Heart left ventricle (tissue), 16 donors: ENCODE results near the gene INPP4A. TPM values are rescaled to one million over a fixed set of nuclear protein-coding genes. Genes with fewer than 3 reads are reported as not detected.

ENCODE experiments used
- ATAC-seq, 4 donors: fragments of 200-7000 bp; cut with Tn5 transposase; one replicate each; pipeline ENCODE4 v1.9.1; 2020 to 2022; ENCODE audit warnings: moderate library complexity in 4 of 4, mild to moderate bottlenecking in 3 of 4, moderate number of reproducible peaks in 1 of 4
- DNase-seq, 5 donors: peaks; one replicate each; pipeline ENCODE4 v3.0.0-alpha.2; 2020
- H3K27ac ChIP-seq, 12 donors: fragments of 200-600 bp; sonication (generic) in 4 of 12; one replicate each; pipeline versions ENCODE4 v1.5.0 to v1.8.0; 2016 to 2022; ENCODE audit warnings: mild to moderate bottlenecking in 2 of 12
- H3K27me3 ChIP-seq, 9 donors: fragments of 200-600 bp; sonication (generic) in 2 of 9; one replicate each; pipeline versions ENCODE4 v1.5.1 to v1.8.0; 2016 to 2022; ENCODE audit warnings: mild to moderate bottlenecking in 3 of 9
- H3K36me3 ChIP-seq, 9 donors: fragments of 200-600 bp; sonication (generic) in 2 of 9; one replicate each; pipeline versions ENCODE4 v1.5.0 to v1.8.0; 2018 to 2022; ENCODE audit warnings: mild to moderate bottlenecking in 2 of 9
- H3K4me1 ChIP-seq, 12 donors: fragments of 200-600 bp; sonication (generic) in 4 of 12; one replicate each; pipeline versions ENCODE4 v1.5.0 to v1.8.0; 2016 to 2022; ENCODE audit warnings: mild to moderate bottlenecking in 3 of 12
- H3K4me3 ChIP-seq, 12 donors: fragments of 200-600 bp; sonication (generic) in 4 of 12; one replicate each; pipeline versions ENCODE4 v1.5.0 to v1.8.0; 2017 to 2022; ENCODE audit warnings: mild to moderate bottlenecking in 9 of 12, moderate library complexity in 4 of 12
- H3K9me3 ChIP-seq, 12 donors: fragments of 200-600 bp; sonication (generic) in 4 of 12; one replicate each; pipeline versions ENCODE4 v1.5.0 to v1.8.0; 2016 to 2022; ENCODE audit warnings: mild to moderate bottlenecking in 1 of 12
- CTCF ChIP-seq, 12 donors: fragments of 200-600 bp; sonication (generic) in 4 of 12; IDR thresholded peaks; one replicate each; pipeline versions ENCODE4 v1.5.0 to v1.8.0; 2018 to 2022; ENCODE audit warnings: antibody characterized with exemption in 12 of 12, mild to moderate bottlenecking in 5 of 12
- POLR2A ChIP-seq, 2 donors: fragments of 450-650 bp; IDR thresholded peaks; one replicate each; pipeline ENCODE4 v1.6.1; 2017; ENCODE audit warnings: antibody characterized with exemption in 2 of 2, mild to moderate bottlenecking in 2 of 2, moderate library complexity in 2 of 2
- WGBS, 4 donors: extraction: QIAGEN DNeasy Blood & Tissue Kit in 2 of 4; methylation state at CpG; one replicate each; pipeline versions ENCODE4 v1.1.5 to v1.1.7; 2013 to 2018; 5-methylcytosine and 5-hydroxymethylcytosine counted together
- intact Hi-C, 10 donors: fragments of 100-400 bp; cut with DNase I; formaldehyde crosslinking; loops; one replicate each; pipeline versions ENCODE4 v1.11.1 to v1.14.2; 2022
- polyA plus RNA-seq, 2 donors: library from polyadenylated mRNA; stranded (reverse); fragments of 200-250 nt; gene quantifications; one replicate each; pipeline ENCODE4 v1.2.3, GENCODE V29; 2013
- total RNA-seq, 9 donors: library from RNA; depleted of rRNA in 2 of 9; stranded (reverse); fragments of >200 nt in 2 of 9; fragmentation: NEBNext Ultra II Directional in 3 of 9; extraction: Animal tissue kit (Norgen Biotek cat#: 25700) in 3 of 9; gene quantifications; one replicate each; pipeline versions ENCODE4 v1.1.0 to v1.2.4, GENCODE V29; 2016 to 2023
- donor health status: ischemic (EF 13 %, LVEDD 7.1; RV severe dilation, severe dysfunction).
- donor health status: healthy with polysubstance abuse.
- donor health status: DM: no; HTN: yes; CAD: no.
- donor health status: DM: no; HTN: no; CAD: no.
- donor health status: ischemic (EF 25% LVEDD 6.9; RV normal size, moderate dysfunction).
- donor health status: ischemic (EF 25% LVEDD 5.7; RV mildly dilated, moderate dysfunction).
- donor health status: healthy.
- donor health status: DM: yes; HTN: yes; CAD: no.
- donor health status: ischemic (EF 35%, LVEDD 5.7; RV mildly dilated, moderate dysfunction).
- donor health status: nonischemic (EF 11% LVEDD 7.7; RV severe dilation, severe dysfunction).
- donor health status: DM: yes; HTN: yes; CAD: no.
- donor health status: PGD.
- donor health status: ischemic (EF 29% LVEDD 5.4; RV normal size, mild dysfunction).
- donor health status: nonischemic (EF 23%, LVEDD 6.1; RV moderate dilation, normal function).

The INPP4A gene
- total and polyA plus RNA-seq, 11 donors: 5.1 to 30.5 (median 20.3) TPM

GRCh38 chr2:98583816-98584618 lies 139.4 kb downstream of the INPP4A start:
- H3K9me3 ChIP-seq: no peaks in the 10 kb centered on the region
- WGBS, 4 donors: 85 to 91% (median 89%) methylated on average over 10 of the region's 10 CpGs
- H3K27ac ChIP-seq: no peak overlapping the region
- peak in 1 of 4 donors; percentile 36 for ATAC-seq
- H3K36me3 ChIP-seq: peaks cover 0 to 97% (median 52%) of the 10 kb centered on the region in 9 donors
- intact Hi-C loops: no loop called here
- H3K4me1 ChIP-seq: peaks cover 0 to 3% (median 0%) of the 10 kb centered on the region in 12 donors
- H3K27me3 ChIP-seq: no peaks in the 10 kb centered on the region
- TF ChIP-seq CTCF (IDR thresholded peaks at IDR 0.05) (no peak), POLR2A (IDR thresholded peaks at IDR 0.05) (no peak)
- H3K4me3 ChIP-seq: no peak overlapping the region
- DNase-seq: no peak

DNA sequence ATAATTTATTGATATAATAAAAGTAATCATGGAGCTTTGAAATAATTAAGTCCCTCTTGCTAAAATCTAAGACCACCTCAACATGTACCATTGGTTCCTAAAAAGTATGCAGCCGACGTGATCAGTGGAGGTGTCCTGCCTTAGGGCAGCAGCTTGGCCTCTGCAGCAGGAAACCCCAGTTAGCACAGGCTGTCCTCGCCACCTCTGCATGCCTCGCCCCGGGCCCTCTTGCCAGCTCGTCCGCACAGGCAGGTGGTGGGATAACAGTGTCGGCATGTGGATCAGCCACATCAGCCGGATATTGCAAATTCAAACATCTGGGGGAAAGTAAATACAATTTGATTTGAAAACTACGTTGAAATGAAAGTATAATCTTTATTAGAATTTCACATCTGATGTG lies 140.7 kb downstream of the INPP4A start:
- Histone ChIP-seq H3K36me3 (peaks cover 0 to 96% (median 63%) of the 10 kb centered on the region in 9 donors), H3K4me3 (no peak overlapping the region), H3K9me3 (no peaks in the 10 kb centered on the region), H3K27ac (no peak overlapping the region), H3K4me1 (no peaks in the 10 kb centered on the region), H3K27me3 (no peaks in the 10 kb centered on the region)
- no peak for ATAC-seq
- WGBS, 4 donors: 93 to 97% (median 96%) methylated on average over 10 of the region's 10 CpGs
- DNase-seq: no peak
- TF ChIP-seq CTCF (IDR thresholded peaks at IDR 0.05) (no peak), POLR2A (IDR thresholded peaks at IDR 0.05) (no peak)
- intact Hi-C loops: no loop called here

DNA sequence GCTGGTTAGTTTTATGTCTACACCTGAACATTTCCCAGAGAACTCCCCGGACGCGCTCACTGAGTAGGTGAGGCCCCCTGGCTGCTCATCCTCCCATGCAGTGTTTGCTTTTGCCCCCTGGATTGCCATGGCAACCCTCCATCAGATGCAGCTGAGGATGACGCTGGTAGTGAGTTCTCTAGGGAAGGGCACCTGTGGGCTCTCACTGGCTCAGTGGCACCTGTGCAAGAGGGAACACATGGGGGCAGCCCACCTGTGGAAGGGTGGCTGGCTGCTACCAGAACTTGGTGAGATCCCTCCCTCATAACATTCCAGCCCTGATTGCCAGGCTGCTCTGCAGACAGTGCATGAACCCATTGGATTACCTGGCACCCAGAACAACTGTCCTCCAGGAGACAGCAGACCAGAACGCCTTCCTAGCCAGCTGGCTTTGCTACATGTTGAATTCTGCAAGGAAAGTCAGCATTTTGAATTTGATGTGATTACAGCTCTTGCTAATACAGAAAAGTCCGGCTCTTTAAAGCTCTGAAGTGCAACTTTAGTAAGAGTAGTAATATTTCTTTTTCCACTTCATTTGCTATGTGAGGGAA lies 142.0 kb downstream of the INPP4A start:
- H3K4me3 ChIP-seq: no peak overlapping the region
- no peaks in the 10 kb centered on the region for H3K27me3 ChIP-seq
- no peaks in the 10 kb centered on the region for H3K4me1 ChIP-seq
- H3K9me3 ChIP-seq: no peaks in the 10 kb centered on the region
- TF ChIP-seq POLR2A (IDR thresholded peaks at IDR 0.05) (no peak), CTCF (IDR thresholded peaks at IDR 0.05) (no peak)
- peaks cover 0 to 97% (median 74%) of the 10 kb centered on the region in 9 donors for H3K36me3 ChIP-seq
- DNase-seq (no peak), ATAC-seq (no peak)
- intact Hi-C loops: no loop called here
- 94 to 96% (median 95%) methylated on average over 6 of the region's 6 CpGs for WGBS, 4 donors
- H3K27ac ChIP-seq: no peak overlapping the region

DNA sequence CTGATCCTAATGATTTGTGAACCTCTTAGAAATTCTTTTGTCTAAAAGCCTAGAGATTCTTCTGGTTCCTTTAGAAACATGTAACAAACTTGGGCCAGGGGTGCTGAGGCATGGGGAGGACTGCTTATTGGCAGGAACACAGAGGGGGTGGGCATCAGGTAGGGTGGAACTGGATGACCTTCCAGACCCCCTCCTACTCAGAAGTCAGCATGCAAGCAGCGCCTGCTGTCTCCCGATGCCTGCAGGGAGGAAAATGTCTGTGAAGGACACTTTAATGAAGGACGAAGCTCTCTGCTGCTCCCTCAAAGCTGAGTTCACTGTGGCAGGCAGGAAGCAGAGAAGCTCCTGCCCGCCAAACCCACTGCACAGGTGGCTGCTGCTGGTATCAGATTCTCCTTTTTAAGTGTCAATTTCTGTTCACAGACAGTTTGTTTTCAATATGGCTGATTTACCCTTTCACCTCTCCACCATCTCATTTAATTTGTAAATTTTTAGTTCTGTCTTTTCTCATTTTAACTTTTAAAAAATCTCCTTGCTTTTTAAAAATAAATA lies 144.3 kb downstream of the INPP4A start:
- no peak overlapping the region for H3K4me3 ChIP-seq
- no peaks in the 10 kb centered on the region for H3K9me3 ChIP-seq
- peaks cover 0 to 91% (median 55%) of the 10 kb centered on the region in 9 donors for H3K36me3 ChIP-seq
- no peak overlapping the region for H3K27ac ChIP-seq
- WGBS, 4 donors: 77 to 90% (median 87%) methylated on average over 4 of the region's 4 CpGs
- H3K27me3 ChIP-seq: no peaks in the 10 kb centered on the region
- TF ChIP-seq POLR2A (IDR thresholded peaks at IDR 0.05) (no peak), CTCF (IDR thresholded peaks at IDR 0.05) (no peak)
- intact Hi-C loops: no loop called here
- ATAC-seq: no peak
- no peak for DNase-seq
- no peaks in the 10 kb centered on the region for H3K4me1 ChIP-seq
